SU-DHL-6 (cell line): ENCODE results near the gene ALG9.

Experiments used
- EZH2phosphoT487 ChIP-seq: fragments of 200-600 bp; sonication (generic), shearing (Covaris generic); conservative IDR thresholded peaks from 2 replicates; pipeline ENCODE4 v1.6.1; 2018; ENCODE audit warnings: mild to moderate bottlenecking, antibody characterized with exemption, low read length, moderate library complexity, mixed read lengths
- TF ChIP-seq, protein P1 (sequence below): fragments of 200-600 bp; sonication (generic); IDR thresholded peaks from one replicate; pipeline ENCODE4 v1.5.1; 2017; ENCODE audit warnings: antibody characterized with exemption, mild to moderate bottlenecking, low read length, moderate library complexity; ENCODE audit not compliant: insufficient read depth, poor library complexity, severe bottlenecking

DNA sequence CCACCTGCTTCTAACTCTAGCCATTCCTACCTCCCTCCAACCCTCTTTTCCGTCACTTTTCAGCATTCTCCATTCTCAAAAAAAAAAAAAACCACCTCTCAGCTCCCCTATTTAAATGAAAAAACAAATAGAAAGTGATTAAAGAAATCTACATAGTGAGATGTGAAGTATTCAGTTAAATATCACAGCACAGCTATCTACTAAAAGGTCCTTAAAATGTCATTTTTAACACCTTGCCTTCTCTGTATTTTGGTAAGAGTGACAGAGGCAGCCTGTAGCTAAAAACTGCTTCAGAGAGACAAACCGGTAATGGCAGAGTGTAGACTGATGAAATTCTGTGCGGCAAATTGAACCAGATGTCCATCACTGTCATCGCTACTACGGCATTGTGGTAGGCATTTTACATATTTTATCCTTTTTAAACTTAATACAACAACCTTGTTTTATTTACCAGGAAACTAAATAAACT lies 346 bp upstream of the ALG9 start:
- TF ChIP-seq, protein P1, sequence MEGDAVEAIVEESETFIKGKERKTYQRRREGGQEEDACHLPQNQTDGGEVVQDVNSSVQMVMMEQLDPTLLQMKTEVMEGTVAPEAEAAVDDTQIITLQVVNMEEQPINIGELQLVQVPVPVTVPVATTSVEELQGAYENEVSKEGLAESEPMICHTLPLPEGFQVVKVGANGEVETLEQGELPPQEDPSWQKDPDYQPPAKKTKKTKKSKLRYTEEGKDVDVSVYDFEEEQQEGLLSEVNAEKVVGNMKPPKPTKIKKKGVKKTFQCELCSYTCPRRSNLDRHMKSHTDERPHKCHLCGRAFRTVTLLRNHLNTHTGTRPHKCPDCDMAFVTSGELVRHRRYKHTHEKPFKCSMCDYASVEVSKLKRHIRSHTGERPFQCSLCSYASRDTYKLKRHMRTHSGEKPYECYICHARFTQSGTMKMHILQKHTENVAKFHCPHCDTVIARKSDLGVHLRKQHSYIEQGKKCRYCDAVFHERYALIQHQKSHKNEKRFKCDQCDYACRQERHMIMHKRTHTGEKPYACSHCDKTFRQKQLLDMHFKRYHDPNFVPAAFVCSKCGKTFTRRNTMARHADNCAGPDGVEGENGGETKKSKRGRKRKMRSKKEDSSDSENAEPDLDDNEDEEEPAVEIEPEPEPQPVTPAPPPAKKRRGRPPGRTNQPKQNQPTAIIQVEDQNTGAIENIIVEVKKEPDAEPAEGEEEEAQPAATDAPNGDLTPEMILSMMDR, result no peak
- no peak for TF ChIP-seq EZH2phosphoT487
